Stimulated activated naive CD8-positive, alpha-beta T cell treated with anti-CD3 and anti-CD28 coated beads, Interleukin-15, Interleukin-2, amounts not matched to agents 100 ng/mL and 50 ng/mL, for 24 hours (primary cell): Measurements from ENCODE around the gene GPR176.

Experiments used
- H3K27ac Mint-ChIP-seq: one replicate; pipeline ENCODE4 v1.8.0; 2021; ENCODE audit warnings: mild to moderate bottlenecking, mixed read lengths
- H3K27me3 Mint-ChIP-seq: one replicate; pipeline ENCODE4 v1.8.0; 2021; ENCODE audit warnings: mixed read lengths
- H3K36me3 Mint-ChIP-seq: one replicate; pipeline ENCODE4 v1.8.0; 2021; ENCODE audit warnings: low read depth, mixed read lengths
- H3K4me1 Mint-ChIP-seq: one replicate; pipeline ENCODE4 v1.8.0; 2021; ENCODE audit warnings: low read depth, mixed read lengths
- H3K4me3 Mint-ChIP-seq: one replicate; pipeline ENCODE4 v1.8.0; 2021; ENCODE audit warnings: mild to moderate bottlenecking, mixed read lengths
- H3K9me3 Mint-ChIP-seq: one replicate; pipeline ENCODE4 v1.8.0; 2021; ENCODE audit warnings: mixed read lengths

Gene GPR176

DNA sequence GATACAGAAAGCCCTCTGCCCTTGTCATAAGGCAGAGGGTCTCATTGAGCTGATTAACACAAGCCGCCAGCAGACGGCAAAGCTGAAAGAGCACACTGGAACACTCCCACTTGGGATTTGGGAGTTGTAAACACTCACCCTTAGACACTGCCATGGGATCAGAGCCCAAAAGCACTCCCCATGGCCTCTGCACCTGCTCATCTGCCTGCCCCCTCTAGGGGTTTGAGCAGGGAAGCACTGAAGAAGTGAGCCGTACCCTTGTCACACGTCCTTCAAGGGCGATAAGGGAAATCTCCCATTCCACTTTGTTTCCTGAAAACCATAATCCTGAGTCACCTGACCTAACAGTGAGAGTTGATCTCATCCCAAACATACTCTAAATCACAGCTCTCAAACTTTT, 152.1 kb downstream of the GPR176 start:
- H3K4me1 Mint-ChIP-seq = no peaks in the 10 kb centered on the region
- no peaks in the 10 kb centered on the region for H3K36me3 Mint-ChIP-seq
- no peaks in the 10 kb centered on the region for H3K9me3 Mint-ChIP-seq
- H3K4me3 Mint-ChIP-seq = no peak overlapping the region
- H3K27ac Mint-ChIP-seq = no peak overlapping the region
- H3K27me3 Mint-ChIP-seq = no peaks in the 10 kb centered on the region

DNA sequence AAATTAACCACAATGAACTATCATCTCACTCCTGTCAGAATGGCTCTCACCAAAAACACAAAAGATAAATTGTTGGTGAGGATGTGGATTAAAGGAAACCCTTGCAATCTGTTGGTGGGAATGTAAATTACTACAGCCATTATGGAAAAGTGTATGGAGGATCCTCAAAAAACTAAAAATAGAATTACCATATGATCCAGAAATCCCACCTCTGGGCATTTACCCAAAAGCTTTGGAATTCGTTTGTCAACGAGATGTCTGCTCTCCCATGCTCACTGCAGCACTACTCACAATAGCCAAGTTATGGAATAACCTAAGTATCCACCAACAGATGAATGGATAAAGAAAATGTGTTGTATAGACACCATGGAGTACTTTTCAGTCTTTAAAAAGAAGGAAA, 159.1 kb downstream of the GPR176 start:
- Mint-ChIP-seq H3K4me1 (no peaks in the 10 kb centered on the region), H3K27me3 (no peaks in the 10 kb centered on the region), H3K4me3 (no peak overlapping the region), H3K9me3 (no peaks in the 10 kb centered on the region), H3K36me3 (no peaks in the 10 kb centered on the region), H3K27ac (no peak overlapping the region)

DNA sequence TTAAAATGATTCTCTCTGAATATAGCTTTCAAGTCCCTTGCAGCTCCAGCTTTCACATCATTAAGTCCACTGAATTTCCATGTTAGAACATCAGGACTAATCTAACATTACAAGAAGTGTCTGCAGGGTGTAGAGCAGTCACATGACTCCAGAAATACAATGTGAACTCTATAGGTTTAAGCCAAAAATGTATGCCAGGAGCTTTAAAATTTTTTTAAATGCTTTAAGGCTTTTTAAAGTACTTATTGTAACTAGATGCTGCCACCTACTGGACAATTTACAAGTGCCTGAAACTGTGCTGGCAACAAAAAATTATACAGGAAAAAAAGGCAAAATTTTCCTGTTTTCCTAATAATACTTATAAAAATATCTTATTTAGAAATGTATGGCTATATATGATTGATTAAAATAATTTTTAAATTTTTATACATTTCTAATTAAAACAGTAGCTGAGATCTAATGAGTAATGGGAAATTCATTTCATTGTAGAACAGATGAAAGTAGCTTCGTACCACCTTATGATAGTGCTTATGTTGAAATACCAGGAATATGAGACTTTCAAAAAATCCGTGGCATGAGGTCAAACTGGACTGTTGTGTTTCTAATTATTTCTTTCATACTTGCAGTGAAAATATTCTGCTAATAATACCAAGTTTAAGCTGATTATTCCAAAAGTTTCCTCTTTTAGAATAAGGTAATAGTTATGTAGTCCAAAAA, 163.1 kb downstream of the GPR176 start:
- Mint-ChIP-seq H3K4me3 (no peak overlapping the region), H3K9me3 (no peaks in the 10 kb centered on the region), H3K36me3 (no peaks in the 10 kb centered on the region), H3K27me3 (no peaks in the 10 kb centered on the region), H3K4me1 (no peaks in the 10 kb centered on the region), H3K27ac (no peak overlapping the region)

DNA sequence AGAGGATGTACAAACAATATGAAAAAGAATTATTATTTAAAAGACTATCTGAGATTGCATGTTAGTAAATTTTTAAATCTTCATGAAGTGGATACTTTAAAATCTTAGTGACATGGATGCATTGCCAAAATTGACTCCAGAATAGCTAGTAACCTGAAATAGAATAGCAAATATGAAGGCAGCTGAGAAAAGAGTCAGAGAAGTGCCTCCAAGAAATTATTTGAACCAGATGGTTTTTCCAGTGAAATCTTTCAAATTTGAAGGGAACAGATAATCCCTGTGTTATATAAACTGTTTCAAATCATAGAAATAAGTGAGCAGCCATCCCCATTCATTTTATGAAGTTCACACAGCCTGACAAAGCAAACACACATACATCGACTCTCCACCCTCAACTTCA, 167.1 kb downstream of the GPR176 start:
- H3K4me3 Mint-ChIP-seq = no peak overlapping the region
- no peaks in the 10 kb centered on the region for H3K36me3 Mint-ChIP-seq
- H3K27ac Mint-ChIP-seq = no peak overlapping the region
- H3K27me3 Mint-ChIP-seq = peaks cover 12% of the 10 kb centered on the region
- no peaks in the 10 kb centered on the region for H3K4me1 Mint-ChIP-seq
- H3K9me3 Mint-ChIP-seq = no peaks in the 10 kb centered on the region

DNA sequence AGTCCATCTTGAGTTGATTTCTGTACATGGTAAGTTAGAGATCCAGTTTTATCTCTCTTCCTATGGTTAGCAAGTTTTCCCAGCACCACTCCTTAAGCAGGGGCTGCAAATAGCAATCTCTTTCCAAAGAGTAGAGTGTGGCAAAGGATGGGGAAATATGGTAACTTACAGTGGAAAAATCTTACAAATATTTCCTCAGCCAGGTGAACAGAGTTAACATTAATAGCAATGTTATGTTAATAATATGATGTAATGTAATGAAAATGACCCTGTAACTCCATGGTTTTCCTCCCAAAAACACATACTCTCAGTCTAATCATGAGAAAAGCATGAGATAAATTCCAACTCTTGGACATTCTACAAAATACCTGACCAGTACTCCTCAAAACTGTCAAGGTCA, 167.8 kb downstream of the GPR176 start:
- Mint-ChIP-seq H3K9me3 (no peaks in the 10 kb centered on the region), H3K36me3 (no peaks in the 10 kb centered on the region), H3K27me3 (peaks cover 14% of the 10 kb centered on the region), H3K4me1 (no peaks in the 10 kb centered on the region), H3K27ac (no peak overlapping the region), H3K4me3 (no peak overlapping the region)
